Right lobe of liver (tissue), 4 donors: Measurements from ENCODE around the gene RELB.

Experiments
- CTCF ChIP-seq, 4 donors: fragments of 200-600 bp in 3 of 4; fragments of 450-650 bp in 1 of 4; IDR thresholded peaks; one replicate each; pipeline versions ENCODE4 v1.5.1 to v1.8.0; 2016 to 2022; ENCODE audit warnings: antibody characterized with exemption in 4 of 4, mild to moderate bottlenecking in 2 of 4
- POLR2A ChIP-seq: fragments of 450-650 bp; IDR thresholded peaks from one replicate; pipeline ENCODE4 v1.6.1; 2017; ENCODE audit warnings: antibody characterized with exemption, mild to moderate bottlenecking
- donor health status: DM: no; HTN: no; CAD: no.
- donor health status: DM: no; HTN: no; CAD: no.
- donor health status: DM: no; HTN: yes; CAD: no.

GRCh38 chr19:44993526-44993925, 7.7 kb upstream of the RELB start:
- TF ChIP-seq CTCF (IDR thresholded peaks at IDR 0.05) (no peak), POLR2A (no peak)
